ENCODE data around the gene HIGD2A. TPM values are rescaled to one million over a fixed set of nuclear protein-coding genes. Genes with fewer than 3 reads are reported as not detected.

HIGD2A gene
- total and polyA plus RNA-seq, 11 donors: 177 to 454 (median 222) TPM

DNA sequence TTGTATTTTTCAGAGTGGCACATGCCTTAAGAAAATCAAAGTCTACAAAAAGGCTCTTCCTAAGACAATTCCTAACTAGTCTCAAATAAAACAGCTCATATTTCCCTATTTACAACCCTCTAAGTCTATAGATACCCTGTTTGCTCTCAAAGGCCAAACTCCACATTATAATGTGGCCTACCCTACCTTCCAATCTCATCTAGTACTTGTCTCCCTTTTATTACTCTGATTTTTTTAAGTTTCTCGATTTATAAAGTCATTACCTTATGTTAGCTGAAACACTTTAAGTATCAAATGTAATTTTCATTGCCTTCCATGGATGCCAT is 46.4 kb upstream of the HIGD2A start:
- intact Hi-C loops (cut with DNase I): no loop called here
- TF ChIP-seq POLR2A (IDR thresholded peaks at IDR 0.05): no peak
- TF ChIP-seq, protein P1, sequence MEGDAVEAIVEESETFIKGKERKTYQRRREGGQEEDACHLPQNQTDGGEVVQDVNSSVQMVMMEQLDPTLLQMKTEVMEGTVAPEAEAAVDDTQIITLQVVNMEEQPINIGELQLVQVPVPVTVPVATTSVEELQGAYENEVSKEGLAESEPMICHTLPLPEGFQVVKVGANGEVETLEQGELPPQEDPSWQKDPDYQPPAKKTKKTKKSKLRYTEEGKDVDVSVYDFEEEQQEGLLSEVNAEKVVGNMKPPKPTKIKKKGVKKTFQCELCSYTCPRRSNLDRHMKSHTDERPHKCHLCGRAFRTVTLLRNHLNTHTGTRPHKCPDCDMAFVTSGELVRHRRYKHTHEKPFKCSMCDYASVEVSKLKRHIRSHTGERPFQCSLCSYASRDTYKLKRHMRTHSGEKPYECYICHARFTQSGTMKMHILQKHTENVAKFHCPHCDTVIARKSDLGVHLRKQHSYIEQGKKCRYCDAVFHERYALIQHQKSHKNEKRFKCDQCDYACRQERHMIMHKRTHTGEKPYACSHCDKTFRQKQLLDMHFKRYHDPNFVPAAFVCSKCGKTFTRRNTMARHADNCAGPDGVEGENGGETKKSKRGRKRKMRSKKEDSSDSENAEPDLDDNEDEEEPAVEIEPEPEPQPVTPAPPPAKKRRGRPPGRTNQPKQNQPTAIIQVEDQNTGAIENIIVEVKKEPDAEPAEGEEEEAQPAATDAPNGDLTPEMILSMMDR (IDR thresholded peaks at IDR 0.05): no peak
- Histone ChIP-seq H3K9me3 (no peaks in the 10 kb centered on the region), H3K4me3 (no peak overlapping the region), H3K36me3 (peaks cover 0 to 65% (median 37%) of the 10 kb centered on the region in 9 donors), H3K27me3 (no peaks in the 10 kb centered on the region), H3K27ac (no peak overlapping the region), H3K4me1 (no peaks in the 10 kb centered on the region)
- ATAC-seq (no peak), DNase-seq (no peak)
- 94 to 96% (median 95%) methylated on average over 1 of the region's 1 CpG for WGBS, 4 donors

DNA sequence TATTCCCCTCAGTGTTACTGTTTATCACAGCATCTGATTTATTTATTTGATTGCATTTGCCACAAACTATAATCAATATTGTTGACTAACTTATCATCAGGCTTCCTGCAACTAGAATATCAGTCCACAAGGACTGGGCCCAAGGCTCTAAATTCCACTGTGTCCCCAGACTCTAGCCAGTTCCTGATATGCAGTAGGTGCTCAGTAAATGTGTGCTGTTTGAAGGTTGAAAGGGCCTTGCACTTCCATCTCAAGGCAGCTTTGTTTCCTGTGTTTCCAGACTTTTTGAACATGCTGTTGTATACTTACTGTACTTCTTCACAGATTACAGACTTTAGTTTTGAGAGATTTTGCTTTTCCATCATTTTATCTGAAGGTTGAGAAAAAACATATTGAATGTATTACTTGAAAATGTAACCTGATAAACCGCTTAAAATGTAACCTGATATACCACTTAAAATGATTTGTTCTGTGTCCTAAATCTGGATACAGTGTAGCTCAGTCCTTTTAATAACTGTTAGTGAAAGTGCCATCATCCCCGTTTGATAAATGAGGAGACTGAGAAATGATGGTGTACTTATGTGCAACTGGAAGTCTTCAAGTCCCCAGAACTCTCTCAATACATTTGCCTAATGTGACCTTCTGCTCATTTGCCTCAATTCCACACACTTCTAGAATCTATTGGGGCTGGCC is 45.6 kb upstream of the HIGD2A start:
- 47 to 59% (median 52%) methylated on average over 2 of the region's 2 CpGs for WGBS, 4 donors

DNA sequence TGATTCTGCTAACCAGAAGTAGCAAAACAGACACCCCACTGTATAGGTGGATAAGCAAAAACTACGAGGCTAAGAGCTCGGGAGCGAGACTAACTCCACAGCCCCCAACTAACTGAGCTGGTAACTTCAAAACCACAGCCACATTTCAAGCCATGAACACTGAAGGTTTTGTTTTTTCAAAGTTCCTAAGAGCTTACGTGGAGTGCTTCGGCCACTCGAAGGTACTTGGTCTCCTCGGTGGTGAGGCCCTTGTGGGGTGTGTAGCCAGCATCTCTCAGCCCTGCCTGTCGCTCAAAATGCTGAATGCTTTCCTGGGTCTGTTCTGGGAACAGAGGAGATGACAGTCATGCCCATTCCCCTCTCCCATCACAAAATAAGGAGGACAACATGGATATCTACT is 38.1 kb upstream of the HIGD2A start:
- Histone ChIP-seq H3K9me3 (no peaks in the 10 kb centered on the region), H3K36me3 (peaks cover 2 to 100% (median 98%) of the 10 kb centered on the region in 9 donors), H3K4me3 (no peak overlapping the region), H3K4me1 (no peaks in the 10 kb centered on the region), H3K27me3 (no peaks in the 10 kb centered on the region), H3K27ac (no peak overlapping the region)
- intact Hi-C loops (cut with DNase I): no loop called here
- TF ChIP-seq, protein P1 (IDR thresholded peaks at IDR 0.05): no peak
- TF ChIP-seq POLR2A (IDR thresholded peaks at IDR 0.05): no peak
- WGBS, 4 donors: 92 to 96% (median 96%) methylated on average over 8 of the region's 8 CpGs
- DNase-seq (no peak), ATAC-seq (no peak)

More for the DNA sequence above, 45.6 kb upstream of the HIGD2A start:
- ATAC-seq (no peak), DNase-seq (no peak)
- Histone ChIP-seq H3K4me3 (no peak overlapping the region), H3K27ac (no peak overlapping the region), H3K4me1 (no peaks in the 10 kb centered on the region), H3K36me3 (peaks cover 0 to 65% (median 37%) of the 10 kb centered on the region in 9 donors), H3K9me3 (no peaks in the 10 kb centered on the region), H3K27me3 (no peaks in the 10 kb centered on the region)
- intact Hi-C loops (cut with DNase I): no loop called here
- TF ChIP-seq, protein P1 (IDR thresholded peaks at IDR 0.05): no peak
- TF ChIP-seq POLR2A (IDR thresholded peaks at IDR 0.05): no peak

DNA sequence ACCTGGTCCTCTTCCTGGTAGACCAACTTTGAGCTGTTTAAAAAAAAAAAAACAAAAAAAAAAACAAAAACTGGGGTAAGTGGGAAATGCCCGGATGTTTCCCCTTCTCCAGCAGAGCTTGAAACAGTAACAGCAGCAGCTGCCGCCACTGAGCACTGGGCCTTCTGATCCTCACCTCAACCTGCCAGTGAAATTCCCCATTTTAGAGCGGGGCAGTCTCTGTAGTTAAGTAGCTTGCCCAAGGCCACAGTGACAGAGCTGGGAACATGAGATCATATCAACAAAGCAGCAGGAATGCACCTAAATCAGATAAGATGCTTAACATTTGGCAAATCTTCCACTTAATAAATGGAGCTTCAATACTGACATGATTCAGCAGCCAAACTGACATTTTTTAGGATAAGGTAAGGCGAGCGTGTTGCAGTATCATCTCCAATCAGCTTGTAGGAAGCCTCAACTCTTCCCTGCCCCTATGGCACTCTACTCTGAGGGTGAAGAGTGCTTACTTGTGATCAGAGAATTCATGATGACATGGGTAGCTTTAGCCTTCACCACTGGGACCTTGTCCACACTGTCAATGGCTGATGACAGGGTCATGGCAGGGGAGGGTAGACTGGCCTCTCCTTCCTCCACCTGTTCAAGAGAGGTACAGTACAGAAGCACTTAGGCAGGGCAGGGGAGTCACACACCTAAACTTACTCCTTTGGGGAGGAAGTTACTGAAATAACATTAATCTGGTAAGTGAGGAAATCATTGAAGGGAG is 36.3 kb upstream of the HIGD2A start:
- Histone ChIP-seq H3K27ac (no peak overlapping the region), H3K4me1 (no peaks in the 10 kb centered on the region), H3K9me3 (no peaks in the 10 kb centered on the region), H3K36me3 (peaks cover 2 to 100% (median 86%) of the 10 kb centered on the region in 9 donors), H3K27me3 (no peaks in the 10 kb centered on the region), H3K4me3 (no peak overlapping the region)
- TF ChIP-seq POLR2A (IDR thresholded peaks at IDR 0.05): no peak
- TF ChIP-seq, protein P1 (IDR thresholded peaks at IDR 0.05): no peak
- DNase-seq: no peak
- intact Hi-C loops (cut with DNase I): no loop called here
- ATAC-seq: no peak
- 92 to 96% (median 94%) methylated on average over 5 of the region's 5 CpGs for WGBS, 4 donors
